ENCODE measurements around the gene ETNK2. TPM values are rescaled to one million over a fixed set of nuclear protein-coding genes. Genes with fewer than 3 reads are reported as not detected.

Gene ETNK2
- total and polyA plus RNA-seq, 2 experiments from 2014 or later: 7.6 to 26.2 TPM

DNA sequence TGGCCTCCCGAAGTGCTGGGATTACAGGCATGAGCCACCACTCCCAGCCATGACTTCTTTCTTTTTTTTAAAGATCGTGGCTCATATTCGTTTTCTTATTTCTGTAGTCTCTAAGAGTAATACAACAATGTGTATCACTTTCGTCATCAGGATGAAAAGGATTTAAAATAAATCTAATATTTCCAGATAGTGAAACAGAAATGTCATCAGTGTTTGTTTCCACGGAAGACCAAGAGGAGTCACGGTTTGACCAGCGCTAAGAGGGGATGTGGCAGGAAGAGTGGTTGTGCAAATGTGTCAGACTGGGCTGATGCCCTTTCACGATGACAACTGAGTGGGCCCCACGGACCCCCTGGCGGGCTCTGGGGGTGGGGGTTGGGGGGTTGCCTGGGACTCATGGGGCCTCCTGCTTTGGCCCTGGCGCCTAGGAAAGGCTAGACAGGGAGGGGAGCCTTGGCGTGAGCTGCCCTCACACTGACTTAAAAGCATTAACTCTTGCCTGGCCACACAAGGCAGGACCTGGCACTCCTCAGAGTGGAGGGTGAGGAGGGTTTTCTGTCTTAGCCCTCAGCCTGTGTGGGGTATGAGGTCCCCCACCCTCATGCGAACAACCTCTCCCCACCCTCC, 70.6 kb downstream of the ETNK2 start:
- H3K9me3 Mint-ChIP-seq: peaks cover 3% of the 10 kb centered on the region; the same call in 2 of the 3 replicates
- Histone ChIP-seq H3K4me3 (peak overlapping the region; percentile 97), H3K36me3 (ENCODE audit: insufficient read depth) (no peaks in the 10 kb centered on the region), H3K4me1 (ENCODE audit: insufficient read depth) (peaks cover 79% of the 10 kb centered on the region), H3F3A (replicated peaks; ENCODE audit: low read depth) (peaks cover 40% of the 10 kb centered on the region), H3K9me2 (ENCODE audit: insufficient read depth) (no peaks in the 10 kb centered on the region), H3K27me3 (ENCODE audit: insufficient read depth) (no peaks in the 10 kb centered on the region), H4K20me1 (replicated peaks; ENCODE audit: insufficient read depth) (peaks cover 20% of the 10 kb centered on the region), H2AFZ (no peak overlapping the region), H3K27ac (ENCODE audit: low read depth) (peak overlapping the region; percentile 95), H3K4me2 (peak overlapping the region; percentile 74), H3K79me2 (replicated peaks; ENCODE audit: insufficient read depth) (peaks cover 84% of the 10 kb centered on the region)
- TF ChIP-seq, protein P1, sequence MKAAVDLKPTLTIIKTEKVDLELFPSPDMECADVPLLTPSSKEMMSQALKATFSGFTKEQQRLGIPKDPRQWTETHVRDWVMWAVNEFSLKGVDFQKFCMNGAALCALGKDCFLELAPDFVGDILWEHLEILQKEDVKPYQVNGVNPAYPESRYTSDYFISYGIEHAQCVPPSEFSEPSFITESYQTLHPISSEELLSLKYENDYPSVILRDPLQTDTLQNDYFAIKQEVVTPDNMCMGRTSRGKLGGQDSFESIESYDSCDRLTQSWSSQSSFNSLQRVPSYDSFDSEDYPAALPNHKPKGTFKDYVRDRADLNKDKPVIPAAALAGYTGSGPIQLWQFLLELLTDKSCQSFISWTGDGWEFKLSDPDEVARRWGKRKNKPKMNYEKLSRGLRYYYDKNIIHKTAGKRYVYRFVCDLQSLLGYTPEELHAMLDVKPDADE (IDR thresholded peaks at IDR 0.05): no peak
- TF ChIP-seq CREB1 (CRISPR knock-in tag; IDR thresholded peaks at IDR 0.05; ENCODE audit: low read depth) (no peak), EZH2 (IDR thresholded peaks at IDR 0.05; ENCODE audit: low read depth, unreplicated experiment) (no peak), POLR2AphosphoS5 (IDR thresholded peaks at IDR 0.05; ENCODE audit: low read depth) (no peak), STAT1 (IDR thresholded peaks at IDR 0.05; ENCODE audit: unreplicated experiment) (no peak), JUNB (IDR thresholded peaks at IDR 0.05; ENCODE audit: unreplicated experiment) (no peak), NANOG (IDR thresholded peaks at IDR 0.05; ENCODE audit: borderline replicate concordance) (no peak), EZH2phosphoT487 (IDR thresholded peaks at IDR 0.05; ENCODE audit: unreplicated experiment) (no peak), ZNF114 (CRISPR knock-in tag; IDR thresholded peaks at IDR 0.05) (no peak), ZNF331 (CRISPR knock-in tag; IDR thresholded peaks at IDR 0.05; ENCODE audit: low read depth) (no peak)
- TF ChIP-seq, protein P2, sequence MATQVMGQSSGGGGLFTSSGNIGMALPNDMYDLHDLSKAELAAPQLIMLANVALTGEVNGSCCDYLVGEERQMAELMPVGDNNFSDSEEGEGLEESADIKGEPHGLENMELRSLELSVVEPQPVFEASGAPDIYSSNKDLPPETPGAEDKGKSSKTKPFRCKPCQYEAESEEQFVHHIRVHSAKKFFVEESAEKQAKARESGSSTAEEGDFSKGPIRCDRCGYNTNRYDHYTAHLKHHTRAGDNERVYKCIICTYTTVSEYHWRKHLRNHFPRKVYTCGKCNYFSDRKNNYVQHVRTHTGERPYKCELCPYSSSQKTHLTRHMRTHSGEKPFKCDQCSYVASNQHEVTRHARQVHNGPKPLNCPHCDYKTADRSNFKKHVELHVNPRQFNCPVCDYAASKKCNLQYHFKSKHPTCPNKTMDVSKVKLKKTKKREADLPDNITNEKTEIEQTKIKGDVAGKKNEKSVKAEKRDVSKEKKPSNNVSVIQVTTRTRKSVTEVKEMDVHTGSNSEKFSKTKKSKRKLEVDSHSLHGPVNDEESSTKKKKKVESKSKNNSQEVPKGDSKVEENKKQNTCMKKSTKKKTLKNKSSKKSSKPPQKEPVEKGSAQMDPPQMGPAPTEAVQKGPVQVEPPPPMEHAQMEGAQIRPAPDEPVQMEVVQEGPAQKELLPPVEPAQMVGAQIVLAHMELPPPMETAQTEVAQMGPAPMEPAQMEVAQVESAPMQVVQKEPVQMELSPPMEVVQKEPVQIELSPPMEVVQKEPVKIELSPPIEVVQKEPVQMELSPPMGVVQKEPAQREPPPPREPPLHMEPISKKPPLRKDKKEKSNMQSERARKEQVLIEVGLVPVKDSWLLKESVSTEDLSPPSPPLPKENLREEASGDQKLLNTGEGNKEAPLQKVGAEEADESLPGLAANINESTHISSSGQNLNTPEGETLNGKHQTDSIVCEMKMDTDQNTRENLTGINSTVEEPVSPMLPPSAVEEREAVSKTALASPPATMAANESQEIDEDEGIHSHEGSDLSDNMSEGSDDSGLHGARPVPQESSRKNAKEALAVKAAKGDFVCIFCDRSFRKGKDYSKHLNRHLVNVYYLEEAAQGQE (IDR thresholded peaks at IDR 0.05; ENCODE audit: unreplicated experiment): no peak
- TF ChIP-seq, protein P3, sequence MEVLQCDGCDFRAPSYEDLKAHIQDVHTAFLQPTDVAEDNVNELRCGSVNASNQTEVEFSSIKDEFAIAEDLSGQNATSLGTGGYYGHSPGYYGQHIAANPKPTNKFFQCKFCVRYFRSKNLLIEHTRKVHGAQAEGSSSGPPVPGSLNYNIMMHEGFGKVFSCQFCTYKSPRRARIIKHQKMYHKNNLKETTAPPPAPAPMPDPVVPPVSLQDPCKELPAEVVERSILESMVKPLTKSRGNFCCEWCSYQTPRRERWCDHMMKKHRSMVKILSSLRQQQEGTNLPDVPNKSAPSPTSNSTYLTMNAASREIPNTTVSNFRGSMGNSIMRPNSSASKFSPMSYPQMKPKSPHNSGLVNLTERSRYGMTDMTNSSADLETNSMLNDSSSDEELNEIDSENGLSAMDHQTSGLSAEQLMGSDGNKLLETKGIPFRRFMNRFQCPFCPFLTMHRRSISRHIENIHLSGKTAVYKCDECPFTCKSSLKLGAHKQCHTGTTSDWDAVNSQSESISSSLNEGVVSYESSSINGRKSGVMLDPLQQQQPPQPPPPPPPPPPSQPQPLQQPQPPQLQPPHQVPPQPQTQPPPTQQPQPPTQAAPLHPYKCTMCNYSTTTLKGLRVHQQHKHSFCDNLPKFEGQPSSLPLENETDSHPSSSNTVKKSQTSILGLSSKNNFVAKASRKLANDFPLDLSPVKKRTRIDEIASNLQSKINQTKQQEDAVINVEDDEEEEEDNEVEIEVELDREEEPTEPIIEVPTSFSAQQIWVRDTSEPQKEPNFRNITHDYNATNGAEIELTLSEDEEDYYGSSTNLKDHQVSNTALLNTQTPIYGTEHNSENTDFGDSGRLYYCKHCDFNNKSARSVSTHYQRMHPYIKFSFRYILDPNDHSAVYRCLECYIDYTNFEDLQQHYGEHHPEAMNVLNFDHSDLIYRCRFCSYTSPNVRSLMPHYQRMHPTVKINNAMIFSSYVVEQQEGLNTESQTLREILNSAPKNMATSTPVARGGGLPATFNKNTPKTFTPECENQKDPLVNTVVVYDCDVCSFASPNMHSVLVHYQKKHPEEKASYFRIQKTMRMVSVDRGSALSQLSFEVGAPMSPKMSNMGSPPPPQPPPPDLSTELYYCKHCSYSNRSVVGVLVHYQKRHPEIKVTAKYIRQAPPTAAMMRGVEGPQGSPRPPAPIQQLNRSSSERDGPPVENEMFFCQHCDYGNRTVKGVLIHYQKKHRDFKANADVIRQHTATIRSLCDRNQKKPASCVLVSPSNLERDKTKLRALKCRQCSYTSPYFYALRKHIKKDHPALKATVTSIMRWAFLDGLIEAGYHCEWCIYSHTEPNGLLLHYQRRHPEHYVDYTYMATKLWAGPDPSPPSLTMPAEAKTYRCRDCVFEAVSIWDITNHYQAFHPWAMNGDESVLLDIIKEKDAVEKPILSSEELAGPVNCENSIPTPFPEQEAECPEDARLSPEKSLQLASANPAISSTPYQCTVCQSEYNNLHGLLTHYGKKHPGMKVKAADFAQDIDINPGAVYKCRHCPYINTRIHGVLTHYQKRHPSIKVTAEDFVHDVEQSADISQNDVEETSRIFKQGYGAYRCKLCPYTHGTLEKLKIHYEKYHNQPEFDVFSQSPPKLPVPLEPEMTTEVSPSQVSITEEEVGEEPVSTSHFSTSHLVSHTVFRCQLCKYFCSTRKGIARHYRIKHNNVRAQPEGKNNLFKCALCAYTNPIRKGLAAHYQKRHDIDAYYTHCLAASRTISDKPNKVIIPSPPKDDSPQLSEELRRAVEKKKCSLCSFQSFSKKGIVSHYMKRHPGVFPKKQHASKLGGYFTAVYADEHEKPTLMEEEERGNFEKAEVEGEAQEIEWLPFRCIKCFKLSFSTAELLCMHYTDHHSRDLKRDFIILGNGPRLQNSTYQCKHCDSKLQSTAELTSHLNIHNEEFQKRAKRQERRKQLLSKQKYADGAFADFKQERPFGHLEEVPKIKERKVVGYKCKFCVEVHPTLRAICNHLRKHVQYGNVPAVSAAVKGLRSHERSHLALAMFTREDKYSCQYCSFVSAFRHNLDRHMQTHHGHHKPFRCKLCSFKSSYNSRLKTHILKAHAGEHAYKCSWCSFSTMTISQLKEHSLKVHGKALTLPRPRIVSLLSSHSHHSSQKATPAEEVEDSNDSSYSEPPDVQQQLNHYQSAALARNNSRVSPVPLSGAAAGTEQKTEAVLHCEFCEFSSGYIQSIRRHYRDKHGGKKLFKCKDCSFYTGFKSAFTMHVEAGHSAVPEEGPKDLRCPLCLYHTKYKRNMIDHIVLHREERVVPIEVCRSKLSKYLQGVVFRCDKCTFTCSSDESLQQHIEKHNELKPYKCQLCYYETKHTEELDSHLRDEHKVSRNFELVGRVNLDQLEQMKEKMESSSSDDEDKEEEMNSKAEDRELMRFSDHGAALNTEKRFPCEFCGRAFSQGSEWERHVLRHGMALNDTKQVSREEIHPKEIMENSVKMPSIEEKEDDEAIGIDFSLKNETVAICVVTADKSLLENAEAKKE (CRISPR knock-in tag; IDR thresholded peaks at IDR 0.05): no peak
- TF ChIP-seq, protein P4, sequence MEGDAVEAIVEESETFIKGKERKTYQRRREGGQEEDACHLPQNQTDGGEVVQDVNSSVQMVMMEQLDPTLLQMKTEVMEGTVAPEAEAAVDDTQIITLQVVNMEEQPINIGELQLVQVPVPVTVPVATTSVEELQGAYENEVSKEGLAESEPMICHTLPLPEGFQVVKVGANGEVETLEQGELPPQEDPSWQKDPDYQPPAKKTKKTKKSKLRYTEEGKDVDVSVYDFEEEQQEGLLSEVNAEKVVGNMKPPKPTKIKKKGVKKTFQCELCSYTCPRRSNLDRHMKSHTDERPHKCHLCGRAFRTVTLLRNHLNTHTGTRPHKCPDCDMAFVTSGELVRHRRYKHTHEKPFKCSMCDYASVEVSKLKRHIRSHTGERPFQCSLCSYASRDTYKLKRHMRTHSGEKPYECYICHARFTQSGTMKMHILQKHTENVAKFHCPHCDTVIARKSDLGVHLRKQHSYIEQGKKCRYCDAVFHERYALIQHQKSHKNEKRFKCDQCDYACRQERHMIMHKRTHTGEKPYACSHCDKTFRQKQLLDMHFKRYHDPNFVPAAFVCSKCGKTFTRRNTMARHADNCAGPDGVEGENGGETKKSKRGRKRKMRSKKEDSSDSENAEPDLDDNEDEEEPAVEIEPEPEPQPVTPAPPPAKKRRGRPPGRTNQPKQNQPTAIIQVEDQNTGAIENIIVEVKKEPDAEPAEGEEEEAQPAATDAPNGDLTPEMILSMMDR (conservative IDR thresholded peaks at IDR 0.05; ENCODE audit: low read depth in 2 of 2): no peak
- H3K36me3 Mint-ChIP-seq (ENCODE audit: low read depth): peaks cover 20% of the 10 kb centered on the region
- peaks cover 32% of the 10 kb centered on the region for H3K27me3 Mint-ChIP-seq (ENCODE audit: insufficient read depth, low read depth, poor library complexity)
- H3K27ac Mint-ChIP-seq: peak overlapping the region; percentile 99
- ATAC-seq: peak; percentile 0; the same call in 2 of the 3 replicates
- no peak for DNase-seq (ENCODE audit: low spot score)
- H3K4me1 Mint-ChIP-seq: peaks cover 86% of the 10 kb centered on the region
- H3K4me3 Mint-ChIP-seq: peak overlapping the region; percentile 69
